ENCODE measurements around the gene CADPS. TPM values are rescaled to one million over a fixed set of nuclear protein-coding genes. Genes with fewer than 3 reads are reported as not detected.

CADPS gene
- total and polyA plus RNA-seq, 9 of the 15 experiments (the other 6 are each of a cell fraction or from before 2014, with no cell fraction given): not detected

- no peaks in the 10 kb centered on the region for H3K4me1 ChIP-seq (replicated peaks in 1 of 2; ENCODE audit: control insufficient read depth in 2 of 2, insufficient read depth in 2 of 2, low read length in 2 of 2)
- no peak for ATAC-seq
- no peaks in the 10 kb centered on the region for H3K9me3 ChIP-seq (replicated peaks; ENCODE audit: control insufficient read depth, insufficient read depth, low read depth, low read length)
- BruUV-seq (replicated peaks): no TSS peak
- no peak for FAIRE-seq
- CTCF ChIA-PET (ENCODE audit: low intra/inter-chr PET ratio): no interaction called here
- no peak overlapping the region for H3K9ac ChIP-seq (ENCODE audit: insufficient read depth in 1 of 2, low read depth in 2 of 2, low read length in 2 of 2)
- H2AFZ ChIP-seq (ENCODE audit: low read depth, low read length): no peak overlapping the region
- no peak for DNase-seq (ENCODE audit: extremely low read depth in 1 of 4, low spot score in 3 of 4)
- H3K9me1 ChIP-seq (ENCODE audit: control insufficient read depth, insufficient read depth, low read length): no peaks in the 10 kb centered on the region
- H3K27ac ChIP-seq (ENCODE audit: extremely low read depth, low read depth, low read length): no peak overlapping the region
- H3K27me3 ChIP-seq (ENCODE audit: control insufficient read depth in 2 of 2, insufficient read depth in 2 of 2, low read length in 2 of 2): no peaks in the 10 kb centered on the region
- WGBS (ENCODE audit: insufficient coverage, low coverage, missing lambda C conversion rate): 0% methylated on average over 1 of the region's 1 CpG
- H3K79me2 ChIP-seq (ENCODE audit: control insufficient read depth, insufficient read depth, low read length): no peaks in the 10 kb centered on the region
- no peaks in the 10 kb centered on the region for H4K20me1 ChIP-seq (replicated peaks; ENCODE audit: control insufficient read depth, insufficient read depth, low read length)
- H3K4me2 ChIP-seq (ENCODE audit: insufficient read depth, low read length): no peak overlapping the region
- no peaks in the 10 kb centered on the region for H3K36me3 ChIP-seq (ENCODE audit: control insufficient read depth, insufficient read depth, low read length)
- intact Hi-C loops (cut with micrococcal nuclease) (no loop called here), in situ Hi-C loops (cut with MboI) (no loop called here)
- no peak for TF ChIP-seq KDM1A (IDR thresholded peaks at IDR 0.05)
- TF ChIP-seq MYC (IDR thresholded peaks at IDR 0.05; ENCODE audit: low read depth, low read length): no peak
- TF ChIP-seq MYC (CRISPR knock-in tag; IDR thresholded peaks at IDR 0.05; ENCODE audit: borderline replicate concordance, low read depth): no peak
- TF ChIP-seq RBFOX2 (IDR thresholded peaks at IDR 0.05; ENCODE audit: low read depth, low read length): no peak
- TF ChIP-seq SNIP1 (IDR thresholded peaks at IDR 0.05; ENCODE audit: low read depth): no peak
- no peak for TF ChIP-seq ARID4B (CRISPR knock-in tag; IDR thresholded peaks at IDR 0.05)
- no peak for TF ChIP-seq MTA3 (IDR thresholded peaks at IDR 0.05; ENCODE audit: borderline replicate concordance)
- TF ChIP-seq ARID2 (IDR thresholded peaks at IDR 0.05): no peak
- no peak for TF ChIP-seq ARID1B (IDR thresholded peaks at IDR 0.05)
- no peak for TF ChIP-seq SIN3B (IDR thresholded peaks at IDR 0.05; ENCODE audit: low read depth)
- TF ChIP-seq NKRF (IDR thresholded peaks at IDR 0.05; ENCODE audit: borderline replicate concordance): no peak
- TF ChIP-seq SOX6 (IDR thresholded peaks at IDR 0.05): no peak
- TF ChIP-seq C11orf30 (IDR thresholded peaks at IDR 0.05; ENCODE audit: low read depth): no peak
- TF ChIP-seq ZFX (CRISPR knock-in tag; IDR thresholded peaks at IDR 0.05): no peak
- TF ChIP-seq ZBTB9 (CRISPR knock-in tag; IDR thresholded peaks at IDR 0.05): no peak
- no peak for TF ChIP-seq ILK (tag; IDR thresholded peaks at IDR 0.05; ENCODE audit: borderline replicate concordance, low read depth)
- H3K4me3 ChIP-seq: no peak overlapping the region
- POLR2A ChIA-PET: no interaction called here
Measured at GRCh38 chr3:62723914-62724217, 151.3 kb downstream of the CADPS start.

All from K562 (cell line).